DND-41 (cell line): ENCODE data around the gene NRXN3.

Experiments
- CTCF ChIP-seq: IDR thresholded peaks from 2 replicates; pipeline ENCODE4 v1.5.1; 2012; ENCODE audit warnings: borderline replicate concordance, low read length, moderate library complexity, mild to moderate bottlenecking; ENCODE audit not compliant: poor library complexity, severe bottlenecking; ENCODE audit errors: extremely low read depth
- EZH2 ChIP-seq: IDR thresholded peaks from 3 replicates; pipeline ENCODE4 v1.6.1; 2012; ENCODE audit warnings: borderline replicate concordance, low read depth, mild to moderate bottlenecking, moderate library complexity, low read length, inconsistent platforms; ENCODE audit not compliant: severe bottlenecking

DNA sequence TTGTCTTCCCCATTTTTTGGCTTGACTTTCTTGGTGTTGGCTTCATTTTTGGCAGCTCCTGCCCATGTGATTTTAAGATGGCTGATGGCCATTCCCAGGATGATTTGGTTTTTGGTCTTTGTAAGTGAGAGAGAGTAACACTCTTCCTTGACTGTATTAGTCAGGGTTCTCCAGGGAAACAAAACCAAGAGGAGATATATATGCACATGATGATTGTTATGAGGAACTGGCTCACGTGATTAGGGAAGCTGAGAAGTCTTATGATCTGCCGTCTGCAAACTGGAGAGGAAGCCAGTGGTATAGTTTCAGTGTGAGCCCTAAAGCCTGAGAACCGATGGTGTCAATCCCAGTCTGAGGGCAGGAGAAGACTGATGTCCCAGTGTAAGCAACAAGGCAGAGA is 146.6 kb downstream of the NRXN3 start:
- no peak for TF ChIP-seq CTCF
- TF ChIP-seq EZH2 = no peak
